ENCODE measurements around the gene ZNF385D. TPM values are rescaled to one million over a fixed set of nuclear protein-coding genes. Genes with fewer than 3 reads are reported as not detected.
"Not testable (repeated sequence)": the region's sequence is repeated elsewhere in the genome, so short reads cannot be mapped to it uniquely, and the experiment has no call there.

The ZNF385D gene
- total and polyA plus RNA-seq, 4 donors = 0.17 to 30.9 (median 1.9) TPM

GRCh38 chr3:21378036-21378435 is 373.0 kb downstream of the ZNF385D start:
- ATAC-seq (ENCODE audit: insufficient read depth, low FRiP score); H3K9me3 ChIP-seq (ENCODE audit: control insufficient read depth in 4 of 4, insufficient read depth in 3 of 4, low read length in 3 of 4); H3K4me3 ChIP-seq; H3K27ac ChIP-seq (ENCODE audit: low read depth in 1 of 2, low read length in 1 of 2); H3K27me3 ChIP-seq (ENCODE audit: control insufficient read depth in 3 of 3, insufficient read depth in 3 of 3, low read length in 2 of 3); H3K4me1 ChIP-seq (ENCODE audit: control insufficient read depth in 5 of 5, insufficient read depth in 5 of 5, low read length in 5 of 5); H3K36me3 ChIP-seq (ENCODE audit: control insufficient read depth in 4 of 4, insufficient read depth in 4 of 4, low read length in 4 of 4); DNase-seq; H3K9ac ChIP-seq (ENCODE audit: insufficient read depth in 1 of 2, low read length in 2 of 2): not testable (repeated sequence)
- WGBS, 2 donors = 89% methylated on average over 5 of the region's 5 CpGs

GRCh38 chr3:21377071-21377769 is 373.8 kb downstream of the ZNF385D start:
- TF ChIP-seq CTCF (IDR thresholded peaks at IDR 0.05; ENCODE audit: control extremely low read depth, extremely low read depth) = no peak
- H3K27ac ChIP-seq (ENCODE audit: low read depth in 1 of 2, low read length in 1 of 2) = no peak overlapping the region

GRCh38 chr3:21372316-21372715 is 378.7 kb downstream of the ZNF385D start:
- no peak overlapping the region for H3K9ac ChIP-seq (ENCODE audit: insufficient read depth in 1 of 2, low read length in 2 of 2)
- H3K4me1 ChIP-seq (ENCODE audit: control insufficient read depth in 5 of 5, insufficient read depth in 5 of 5, low read length in 5 of 5) = no peaks in the 10 kb centered on the region
- WGBS, 2 donors = 54 to 56% methylated on average over 5 of the region's 5 CpGs
- H3K9me3 ChIP-seq (ENCODE audit: control insufficient read depth in 4 of 4, insufficient read depth in 3 of 4, low read length in 3 of 4) = no peaks in the 10 kb centered on the region
- H3K27ac ChIP-seq (ENCODE audit: low read depth in 1 of 2, low read length in 1 of 2) = no peak overlapping the region
- DNase-seq = no peak
- no peaks in the 10 kb centered on the region for H3K36me3 ChIP-seq (ENCODE audit: control insufficient read depth in 4 of 4, insufficient read depth in 4 of 4, low read length in 4 of 4)
- no peak overlapping the region for H3K4me3 ChIP-seq
- ATAC-seq (ENCODE audit: insufficient read depth, low FRiP score) = no peak
- TF ChIP-seq CTCF (IDR thresholded peaks at IDR 0.05; ENCODE audit: control extremely low read depth, extremely low read depth) = no peak
- no peaks in the 10 kb centered on the region for H3K27me3 ChIP-seq (ENCODE audit: control insufficient read depth in 3 of 3, insufficient read depth in 3 of 3, low read length in 2 of 3)

More at GRCh38 chr3:21377071-21377769, 373.8 kb downstream of the ZNF385D start:
- no peak overlapping the region for H3K4me3 ChIP-seq
- H3K9ac ChIP-seq (ENCODE audit: insufficient read depth in 1 of 2, low read length in 2 of 2) = no peak overlapping the region
- H3K9me3 ChIP-seq (ENCODE audit: control insufficient read depth in 4 of 4, insufficient read depth in 3 of 4, low read length in 3 of 4) = no peaks in the 10 kb centered on the region
- no peaks in the 10 kb centered on the region for H3K4me1 ChIP-seq (ENCODE audit: control insufficient read depth in 5 of 5, insufficient read depth in 5 of 5, low read length in 5 of 5)
- H3K27me3 ChIP-seq (ENCODE audit: control insufficient read depth in 3 of 3, insufficient read depth in 3 of 3, low read length in 2 of 3) = no peaks in the 10 kb centered on the region
- DNase-seq = no peak
- no peak for ATAC-seq (ENCODE audit: insufficient read depth, low FRiP score)
- H3K36me3 ChIP-seq (ENCODE audit: control insufficient read depth in 4 of 4, insufficient read depth in 4 of 4, low read length in 4 of 4) = no peaks in the 10 kb centered on the region

Measured in lung (tissue), 12 donors.